H1 (cell line): Measurements from ENCODE around the gene MITF.

Experiments used
- ATF2 ChIP-seq: IDR thresholded peaks from 2 replicates; pipeline ENCODE4 v1.6.1; 2012; ENCODE audit warnings: low read length, inconsistent platforms
- BRCA1 ChIP-seq: IDR thresholded peaks from 2 replicates; pipeline ENCODE4 v1.6.1; 2012; ENCODE audit warnings: low read depth, low read length, improper control_type of control experiment
- CTCF ChIP-seq, 3 experiments: IDR thresholded peaks; 1 replicate in 2 of 3; 2 replicates in 1 of 3; pipeline versions ENCODE4 v1.5.1 to v1.6.1; 2011; ENCODE audit warnings: low read length in 3 of 3, mild to moderate bottlenecking in 3 of 3, inconsistent platforms in 2 of 3, low read depth in 1 of 3, moderate library complexity in 1 of 3; ENCODE audit not compliant: insufficient read depth in 1 of 3; ENCODE audit errors: control extremely low read depth in 1 of 3
- JUN ChIP-seq: IDR thresholded peaks from 2 replicates; pipeline ENCODE4 v1.6.1; 2011; ENCODE audit warnings: low read depth, mild to moderate bottlenecking, improper control_type of control experiment, low read length
- MAFK ChIP-seq: IDR thresholded peaks from 2 replicates; pipeline ENCODE4 v1.6.1; 2012; ENCODE audit warnings: low read depth, mild to moderate bottlenecking, improper control_type of control experiment, low read length
- POLR2A ChIP-seq, 2 experiments: IDR thresholded peaks; 1 replicate in 1 of 2; 2 replicates in 1 of 2; pipeline ENCODE4 v1.6.1; 2011; ENCODE audit warnings: low read depth in 2 of 2, low read length in 2 of 2, mild to moderate bottlenecking in 2 of 2; ENCODE audit errors: control extremely low read depth in 1 of 2
- POLR2AphosphoS5 ChIP-seq: IDR thresholded peaks from 2 replicates; pipeline ENCODE4 v1.6.1; 2011; ENCODE audit warnings: low read depth, low read length
- RFX5 ChIP-seq: IDR thresholded peaks from 2 replicates; pipeline ENCODE4 v1.6.1; 2011; ENCODE audit warnings: low read depth, low read length, improper control_type of control experiment, borderline replicate concordance
- SIRT6 ChIP-seq: IDR thresholded peaks from one replicate; pipeline ENCODE4 v1.7.1; 2012; ENCODE audit warnings: low read length, inconsistent platforms
- SIX5 ChIP-seq: IDR thresholded peaks from 2 replicates; pipeline ENCODE4 v1.6.1; 2011; ENCODE audit warnings: mild to moderate bottlenecking, low read depth, low read length
- SRF ChIP-seq: IDR thresholded peaks from 2 replicates; pipeline ENCODE4 v1.6.1; 2011; ENCODE audit warnings: mild to moderate bottlenecking, low read depth, low read length, moderate library complexity
- YY1 ChIP-seq: IDR thresholded peaks from 2 replicates; pipeline ENCODE4 v1.6.1; 2011; ENCODE audit warnings: low read depth, mild to moderate bottlenecking, low read length

- TF ChIP-seq SRF (no peak), RFX5 (no peak), CTCF (IDR thresholded peaks at IDR 0.05; ENCODE audit: control extremely low read depth in 1 of 3, insufficient read depth in 1 of 3, low read depth in 1 of 3, low read length in 3 of 3) (no peak), POLR2AphosphoS5 (no peak), POLR2A (IDR thresholded peaks at IDR 0.05; ENCODE audit: control extremely low read depth in 1 of 2, low read depth in 2 of 2, low read length in 2 of 2) (no peak), ATF2 (no peak), BRCA1 (no peak), YY1 (no peak), JUN (no peak), SIRT6 (no peak), SIX5 (no peak), MAFK (no peak)
These were observed 188.3 kb downstream of the MITF start for GRCh38 chr3:69927571-69927970.
